ENCODE measurements around the gene PIP5KL1.

Gene PIP5KL1

GRCh38 chr9:127947841-127948710 lies 17.5 kb upstream of the PIP5KL1 start:
- DNase-seq = no peak

- no peak for DNase-seq
Observed at GRCh38 chr9:127946728-127947127, 16.2 kb upstream of the PIP5KL1 start.

- DNase-seq = no peak
Observed at GRCh38 chr9:127945942-127946341, 15.4 kb upstream of the PIP5KL1 start.

GRCh38 chr9:127945338-127945737 lies 14.8 kb upstream of the PIP5KL1 start:
- DNase-seq = no peak

GRCh38 chr9:127944586-127945218 lies 14.1 kb upstream of the PIP5KL1 start:
- no peak for DNase-seq

GRCh38 chr9:127943731-127944144 lies 13.2 kb upstream of the PIP5KL1 start:
- DNase-seq = peak; percentile 32 to 71

- no peak for DNase-seq
Observed at GRCh38 chr9:127943011-127943662, 12.6 kb upstream of the PIP5KL1 start.

GRCh38 chr9:127942216-127943010 lies 11.8 kb upstream of the PIP5KL1 start:
- peak in 1 of 2 experiments; percentile 65 for DNase-seq

GRCh38 chr9:127941961-127942215 lies 11.3 kb upstream of the PIP5KL1 start:
- DNase-seq = no peak

GRCh38 chr9:127941062-127941960 lies 10.7 kb upstream of the PIP5KL1 start:
- no peak for DNase-seq

- no peak for DNase-seq
Observed at GRCh38 chr9:127940593-127940992, 10.0 kb upstream of the PIP5KL1 start.

GRCh38 chr9:127938298-127938690 lies 7.7 kb upstream of the PIP5KL1 start:
- no peak for DNase-seq

- peak; percentile 56 to 83 for DNase-seq
Observed at GRCh38 chr9:127937388-127938297, 7.1 kb upstream of the PIP5KL1 start, which contains the start of gene DPM2. DPM2 (minus strand) TSS chr9:127937854; CDS start chr9:127937820, 34 bp downstream.

GRCh38 chr9:127937056-127937387 lies 6.4 kb upstream of the PIP5KL1 start:
- DNase-seq = no peak

GRCh38 chr9:127936347-127936852 lies 5.8 kb upstream of the PIP5KL1 start:
- DNase-seq = no peak

GRCh38 chr9:127935765-127936221 lies 5.2 kb upstream of the PIP5KL1 start:
- no peak for DNase-seq

GRCh38 chr9:127934986-127935385 lies 4.4 kb upstream of the PIP5KL1 start:
- DNase-seq = no peak

- DNase-seq = no peak
Observed at GRCh38 chr9:127934248-127934647, 3.7 kb upstream of the PIP5KL1 start.

- peak in 1 of 2 experiments; percentile 60 for DNase-seq
Observed at GRCh38 chr9:127931092-127931881, 710 bp upstream of the PIP5KL1 start.

- no peak for DNase-seq
Observed at GRCh38 chr9:127929625-127929979, 975 bp downstream of the PIP5KL1 start.

Data from NCI-H524 (cell line).